KBM-7 (cell line): ENCODE data around the gene FSD1.
"Not testable (repeated sequence)": the region's sequence is repeated elsewhere in the genome, so short reads cannot be mapped to it uniquely, and the experiment has no call there.

Experiments
- DNase-seq: peaks from one replicate; pipeline ENCODE4 v3.0.0-alpha.2; 2015
- in situ Hi-C: fragments of 300-500 bp; cut with MboI; formaldehyde crosslinking; loops from 2 replicates; pipeline ENCODE4 v1.14.3; 2020; ENCODE audit warnings: low sequenced_read_pairs, low pct_unique_long_range_greater_than_20kb, mixed read lengths

Gene FSD1

GRCh38 chr19:4304538-4305256, at the start of gene FSD1:
FSD1 (plus strand) TSS chr19:4304598; CDS start chr19:4304747, 149 bp downstream.
- peak; percentile 54 for DNase-seq
- in situ Hi-C loops: no loop called here

DNA sequence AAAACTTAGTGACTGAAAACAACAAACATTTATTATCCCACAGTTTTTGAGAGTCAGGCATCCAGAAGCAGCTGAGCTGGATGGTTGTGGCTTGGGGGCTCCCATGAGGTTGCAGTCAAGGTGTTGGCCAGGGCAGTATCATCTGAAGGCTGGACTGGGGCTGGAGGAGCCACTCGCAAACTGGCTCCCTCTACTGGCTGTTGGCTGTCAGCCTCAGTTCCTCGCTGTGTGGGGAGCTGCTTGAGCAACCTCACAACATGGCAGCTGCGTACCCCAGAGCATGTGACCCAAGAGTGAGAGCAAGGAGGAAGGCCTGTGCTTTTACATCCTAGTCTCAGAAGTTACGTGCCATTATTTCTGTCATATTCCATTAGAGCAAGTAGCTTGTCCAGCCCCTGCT, 47.8 kb upstream of the FSD1 start:
- DNase-seq: no peak
- in situ Hi-C loops: no loop called here

DNA sequence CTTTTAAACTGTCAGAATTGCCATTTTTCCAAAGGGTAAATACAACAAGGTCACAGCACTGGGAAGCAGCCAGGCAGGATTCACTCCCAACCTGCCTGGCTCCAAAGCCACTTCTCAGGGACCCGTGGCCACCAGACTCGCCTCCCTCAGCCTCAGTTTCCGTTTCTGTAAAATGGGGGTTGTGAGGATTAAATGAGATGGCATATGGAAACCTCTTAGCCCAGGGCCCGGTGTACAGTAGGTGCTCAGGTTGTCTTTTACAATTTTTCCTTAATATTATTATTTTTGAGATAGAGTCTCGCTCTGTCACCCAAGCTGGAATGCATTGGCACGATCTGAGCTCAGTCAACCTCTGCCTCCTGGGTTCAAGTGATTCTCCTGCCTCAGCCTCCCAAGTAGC, 47.4 kb upstream of the FSD1 start:
- in situ Hi-C loops: no loop called here
- DNase-seq: no peak

GRCh38 chr19:4258181-4258580, 46.2 kb upstream of the FSD1 start:
- in situ Hi-C loops: no loop called here
- DNase-seq: no peak

- in situ Hi-C loops: no loop called here
- peak; percentile 42 for DNase-seq
Observed at GRCh38 chr19:4260613-4261191, 43.7 kb upstream of the FSD1 start.

DNA sequence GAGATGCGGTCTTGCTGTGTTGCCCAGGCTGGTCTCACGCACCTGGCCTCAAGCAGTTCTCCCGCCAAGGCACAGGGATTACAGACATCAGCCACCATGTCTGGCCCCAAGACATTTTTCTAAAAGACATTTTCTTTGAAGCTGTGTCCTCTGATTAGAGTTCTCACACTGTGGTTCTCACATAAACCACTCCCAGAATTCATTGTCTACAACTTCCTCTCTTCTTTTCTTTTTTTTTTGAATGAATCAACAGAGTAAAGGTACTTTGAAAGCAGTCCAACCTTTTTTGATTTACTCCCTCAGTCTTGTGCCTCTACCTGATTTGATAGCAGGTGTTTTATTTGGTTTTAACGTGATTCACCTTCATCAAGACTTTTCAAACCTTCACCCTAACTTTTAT, 39.6 kb upstream of the FSD1 start:
- no peak for DNase-seq
- in situ Hi-C loops: no loop called here

DNA sequence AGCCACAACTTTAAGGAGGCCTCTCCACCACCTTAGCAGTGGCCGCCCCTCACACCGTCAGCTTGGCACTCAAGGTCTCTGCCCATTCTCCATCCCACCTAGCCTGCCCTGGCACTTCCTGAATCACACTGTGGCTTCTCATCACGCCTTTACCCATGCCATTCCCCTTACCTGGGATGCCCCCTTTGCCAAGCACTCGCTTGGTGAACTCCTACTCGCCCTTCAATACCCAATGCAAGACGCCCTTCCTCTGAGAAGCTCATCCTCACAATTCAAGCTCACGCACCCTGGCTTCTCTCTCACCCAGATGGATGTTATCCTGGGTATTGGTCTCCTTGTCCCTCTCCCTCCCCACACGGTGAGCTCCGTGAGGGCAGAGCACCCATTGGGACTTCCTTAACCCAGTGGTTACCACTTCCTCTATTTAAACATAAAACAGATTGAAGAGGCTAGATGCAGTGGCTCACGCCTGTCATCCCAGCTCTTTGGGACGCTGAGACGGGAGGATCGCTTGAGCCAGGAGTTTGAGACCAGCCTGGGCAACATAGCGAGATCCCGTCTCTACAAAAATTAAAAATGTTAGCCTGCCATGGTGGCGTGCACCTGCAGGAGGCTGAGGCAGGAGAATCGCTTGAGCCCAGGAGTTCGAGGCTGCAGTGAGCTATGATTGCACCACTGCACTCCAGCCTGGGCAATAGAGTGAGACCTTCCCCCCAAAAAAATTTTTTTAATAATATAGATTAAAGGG, 38.0 kb upstream of the FSD1 start:
- in situ Hi-C loops: no loop called here
- DNase-seq: no peak

DNA sequence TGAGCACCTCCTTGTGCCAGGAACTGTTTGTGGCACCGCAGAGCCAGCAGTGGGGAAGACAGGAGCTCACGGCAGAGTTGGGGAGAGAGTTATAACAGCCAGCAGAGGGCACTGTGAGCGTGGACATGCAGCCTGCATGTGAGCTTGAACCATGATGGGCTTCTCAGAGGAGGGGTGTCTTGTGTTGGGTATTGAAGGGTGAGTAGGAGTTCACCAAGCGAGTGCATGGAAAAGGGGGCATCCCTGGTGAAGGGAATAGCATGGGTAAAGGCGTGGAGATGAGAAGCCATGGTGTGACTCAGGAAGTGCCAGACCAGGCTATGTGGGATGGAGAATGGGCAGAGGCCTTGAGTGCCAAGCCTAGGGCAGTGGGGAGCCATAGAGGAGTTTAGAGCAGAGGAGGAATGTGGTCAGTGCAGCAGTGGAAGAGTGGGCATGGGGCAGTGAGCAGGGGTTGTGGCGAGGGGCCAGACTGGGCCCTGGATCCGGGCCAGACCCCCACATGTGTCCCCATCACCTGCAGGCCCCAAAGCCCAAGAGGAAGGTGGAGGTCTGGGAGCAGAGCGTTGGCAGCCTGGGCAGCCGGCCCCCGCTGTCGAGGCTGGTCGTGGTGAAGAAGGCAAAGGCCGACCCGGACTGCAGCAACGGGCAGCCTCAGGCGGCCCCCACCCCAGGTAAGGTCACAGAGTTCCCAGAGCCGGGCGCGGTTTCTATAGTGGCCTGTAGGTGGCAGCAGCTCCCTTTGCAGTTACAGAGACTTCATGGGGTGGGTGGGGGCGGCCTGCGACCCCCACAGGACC, 37.1 kb upstream of the FSD1 start:
- in situ Hi-C loops: no loop called here
- peak; percentile 84 for DNase-seq

DNA sequence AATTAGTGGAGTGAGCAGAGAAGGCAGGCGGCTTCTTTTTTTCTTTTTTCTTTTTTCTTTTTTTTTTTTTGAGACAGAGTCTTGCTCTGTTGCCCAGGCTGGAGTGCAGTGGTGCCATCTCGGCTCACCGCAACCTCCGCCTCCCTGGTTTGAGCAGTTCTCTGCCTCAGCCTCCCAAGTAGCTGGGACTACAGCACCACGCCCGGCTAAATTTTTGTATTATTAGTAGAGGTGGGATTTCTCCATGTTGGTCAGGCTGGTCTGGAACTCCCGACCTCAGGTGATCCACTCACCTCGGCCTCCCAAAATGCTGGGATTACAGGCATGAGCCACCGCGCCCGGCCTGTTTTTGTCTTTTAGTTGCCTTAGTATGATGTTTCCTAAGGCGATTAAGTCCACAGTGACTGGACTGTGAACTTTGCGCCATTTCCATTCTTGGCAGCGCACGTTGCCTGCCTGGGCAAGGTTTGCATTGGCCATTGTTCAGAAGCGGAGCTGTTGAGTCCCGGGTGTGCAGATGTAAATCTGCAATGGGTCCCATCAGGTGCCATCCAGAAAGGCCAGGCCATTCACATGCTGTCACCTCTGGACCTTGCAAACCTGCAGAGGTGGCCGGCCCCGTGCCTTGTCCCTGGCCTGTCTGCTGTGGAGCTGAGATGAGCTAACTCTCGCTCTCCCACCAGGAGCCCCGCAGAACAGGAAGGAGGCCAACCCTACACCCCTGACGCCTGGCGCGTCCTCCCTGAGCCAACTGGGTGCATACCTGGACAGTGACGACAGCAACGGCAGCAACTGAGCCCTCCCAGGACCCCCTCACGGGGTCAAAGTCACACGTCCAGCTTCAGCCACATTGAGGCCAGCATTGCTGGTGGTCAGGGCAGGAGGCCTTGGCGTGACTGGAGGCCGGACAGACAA, 36.2 kb upstream of the FSD1 start:
- no peak for DNase-seq
- in situ Hi-C loops: no loop called here

DNA sequence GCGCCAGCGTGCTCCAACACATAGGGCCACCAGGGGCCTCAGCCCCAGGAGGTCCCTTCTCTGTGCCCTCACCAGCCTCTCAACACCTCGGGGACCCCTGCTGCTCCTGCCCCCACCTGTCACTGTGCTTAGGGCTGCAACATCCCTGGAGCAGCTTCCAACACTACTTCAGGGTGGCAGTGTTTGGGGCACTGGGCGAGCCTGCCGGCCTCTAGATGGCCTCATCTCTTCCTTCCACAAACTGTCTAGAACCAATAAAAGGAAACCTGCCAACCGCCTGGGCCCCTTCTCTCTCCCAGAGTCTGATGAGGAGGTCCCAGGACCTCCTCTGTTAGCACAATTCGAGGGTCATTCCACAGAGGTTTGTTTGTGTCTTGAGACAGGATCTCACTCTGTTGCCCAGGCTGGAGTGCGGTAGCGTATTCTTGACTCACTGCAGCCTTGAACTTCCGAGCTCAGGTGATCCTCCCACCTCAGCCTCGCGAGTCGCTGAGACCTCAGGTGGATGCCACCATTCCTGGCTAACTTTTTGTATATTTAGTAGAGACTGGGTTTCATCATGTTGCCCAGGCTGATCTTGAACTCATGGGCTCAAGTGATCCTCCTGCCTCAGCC, 35.5 kb upstream of the FSD1 start:
- in situ Hi-C loops: no loop called here

DNA sequence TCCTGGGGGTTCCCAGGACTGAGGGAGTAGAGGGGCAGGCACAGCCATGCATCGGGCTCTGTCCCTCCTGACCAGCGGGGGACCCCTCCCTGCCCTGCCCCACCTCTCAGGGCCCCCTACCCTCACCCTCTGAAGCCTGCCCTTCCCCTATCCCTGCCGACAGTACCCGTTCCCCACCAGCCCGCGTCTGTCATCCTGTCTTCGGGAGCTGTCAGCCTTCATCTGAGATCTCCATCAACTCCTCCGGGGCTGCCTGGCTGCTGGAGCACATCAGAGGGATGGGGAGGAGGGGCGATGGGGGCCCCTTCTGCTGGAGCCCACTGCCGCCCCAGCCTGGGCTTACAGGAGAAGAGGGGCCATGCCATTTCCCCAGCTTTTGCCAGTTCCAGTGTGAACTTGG, 31.5 kb upstream of the FSD1 start:
- in situ Hi-C loops: no loop called here

More for the DNA sequence above, 35.5 kb upstream of the FSD1 start:
- no peak for DNase-seq

GRCh38 chr19:4274321-4274686, 30.1 kb upstream of the FSD1 start:
- DNase-seq, in situ Hi-C loops: not testable (repeated sequence)

More for the DNA sequence above, 31.5 kb upstream of the FSD1 start:
- no peak for DNase-seq

DNA sequence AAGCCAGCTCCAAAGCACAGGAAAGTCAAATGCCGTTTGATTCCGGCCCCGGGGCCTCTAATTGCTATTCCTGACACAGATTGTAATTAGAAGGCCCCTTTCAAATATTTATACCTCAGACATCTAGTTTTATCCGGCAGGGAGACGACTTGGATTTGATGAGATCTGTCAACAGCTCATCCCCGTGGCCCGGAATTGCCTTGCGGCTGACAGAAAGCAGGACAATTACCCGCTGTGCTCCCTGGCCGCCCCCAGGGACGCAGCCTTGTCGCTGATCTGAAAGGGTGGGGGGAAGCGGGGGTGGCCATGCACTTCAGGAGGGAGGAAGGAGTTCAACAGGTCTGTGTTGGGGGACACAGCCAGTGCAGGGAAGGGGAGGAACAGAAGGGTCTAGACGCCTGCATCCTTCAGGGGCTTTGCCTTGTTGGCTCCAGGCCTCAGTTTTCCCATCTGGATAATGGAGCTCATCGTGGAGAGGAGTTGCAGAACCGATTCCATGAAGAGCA, 27.2 kb upstream of the FSD1 start:
- in situ Hi-C loops: no loop called here
- DNase-seq: no peak

DNA sequence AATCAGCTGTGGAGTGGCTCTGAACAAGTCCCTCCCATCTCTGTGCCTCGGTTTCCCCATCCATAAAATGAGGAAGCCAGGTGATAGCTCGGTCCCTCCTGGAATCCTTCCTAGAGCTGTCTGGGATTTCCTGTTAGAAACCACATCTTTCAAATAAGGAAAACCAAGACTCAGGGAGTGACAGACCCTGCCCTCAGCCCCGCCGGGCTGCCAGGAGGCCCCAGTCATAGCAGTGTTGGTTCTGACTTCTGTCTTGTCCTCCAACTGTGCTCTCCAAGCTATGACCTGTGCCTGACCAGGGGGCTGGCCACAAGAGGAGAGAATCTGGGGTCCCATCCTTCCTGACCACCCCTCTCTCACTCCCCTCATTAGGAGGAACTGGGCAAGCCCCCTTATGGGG, 26.4 kb upstream of the FSD1 start:
- in situ Hi-C loops: no loop called here
- DNase-seq: no peak

DNA sequence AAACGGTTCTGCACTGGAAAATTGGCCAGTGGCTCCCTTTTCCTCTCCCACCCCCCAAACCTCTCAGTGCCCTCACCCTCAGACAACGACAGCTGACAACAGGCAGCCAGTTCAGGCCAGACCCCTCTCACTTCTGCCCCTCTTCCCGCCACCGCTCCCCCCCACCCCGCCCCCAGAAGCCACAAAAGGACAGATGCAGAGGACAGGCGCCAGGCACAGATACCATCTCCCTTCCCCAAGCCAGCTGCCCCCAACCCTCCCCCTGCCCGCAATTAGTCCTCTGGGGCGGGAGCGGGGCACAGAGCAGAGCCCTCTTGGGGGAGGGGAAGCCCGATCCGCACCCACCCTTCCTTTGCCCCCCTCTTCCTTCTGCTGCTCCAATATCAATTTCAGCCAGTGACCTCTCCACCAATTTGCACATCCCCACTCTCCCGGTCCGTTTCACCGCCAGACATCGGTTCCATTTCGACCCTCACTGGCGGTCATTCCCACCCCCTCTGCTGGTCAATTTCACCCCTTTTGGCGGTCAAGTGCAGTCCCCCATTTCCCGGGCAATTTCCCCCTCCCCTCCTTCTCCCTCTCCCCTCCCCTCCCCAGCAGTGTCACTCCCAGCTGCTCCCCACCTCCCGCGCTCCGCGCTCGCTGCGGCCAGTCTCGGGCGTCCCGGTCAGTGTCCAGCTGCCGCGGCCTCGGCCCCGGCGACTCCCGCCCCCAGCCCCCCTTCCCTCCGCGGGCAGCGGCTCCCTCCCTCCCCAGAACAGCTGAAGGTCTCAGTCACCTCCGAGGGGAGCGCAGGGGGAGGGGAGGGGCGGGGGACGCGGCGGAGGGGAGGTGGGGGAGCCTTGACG, 25.8 kb upstream of the FSD1 start, which contains the start of gene SHD:
SHD (plus strand) TSS at position 848 of the 848 bp plus-strand sequence. CDS start 798 bp downstream, outside the sequence.
- in situ Hi-C loops: no loop called here
- no peak for DNase-seq

GRCh38 chr19:4279267-4279529, 25.2 kb upstream of the FSD1 start:
- in situ Hi-C loops: no loop called here
- no peak for DNase-seq
